AG09309 (cell line): ENCODE results near the gene PHOX2B.
"Not testable (repeated sequence)": the region's sequence is repeated elsewhere in the genome, so short reads cannot be mapped to it uniquely, and the experiment has no call there.

ENCODE experiments used
- DNase-seq: peaks from one replicate; pipeline ENCODE4 v3.0.0-alpha.2; 2010; ENCODE audit warnings: low read depth
- H3K4me3 ChIP-seq: 2 replicates; pipeline ENCODE4 v1.5.1; 2011; ENCODE audit warnings: mild to moderate bottlenecking, low read depth, low read length, moderate library complexity; ENCODE audit not compliant: control insufficient read depth
- TF ChIP-seq, protein P1 (sequence below): IDR thresholded peaks from 2 replicates; pipeline ENCODE4 v1.5.1; 2011; ENCODE audit warnings: mild to moderate bottlenecking, low read depth, low read length, inconsistent platforms; ENCODE audit not compliant: insufficient read depth, control insufficient read depth; ENCODE audit errors: missing control alignments

PHOX2B gene

DNA sequence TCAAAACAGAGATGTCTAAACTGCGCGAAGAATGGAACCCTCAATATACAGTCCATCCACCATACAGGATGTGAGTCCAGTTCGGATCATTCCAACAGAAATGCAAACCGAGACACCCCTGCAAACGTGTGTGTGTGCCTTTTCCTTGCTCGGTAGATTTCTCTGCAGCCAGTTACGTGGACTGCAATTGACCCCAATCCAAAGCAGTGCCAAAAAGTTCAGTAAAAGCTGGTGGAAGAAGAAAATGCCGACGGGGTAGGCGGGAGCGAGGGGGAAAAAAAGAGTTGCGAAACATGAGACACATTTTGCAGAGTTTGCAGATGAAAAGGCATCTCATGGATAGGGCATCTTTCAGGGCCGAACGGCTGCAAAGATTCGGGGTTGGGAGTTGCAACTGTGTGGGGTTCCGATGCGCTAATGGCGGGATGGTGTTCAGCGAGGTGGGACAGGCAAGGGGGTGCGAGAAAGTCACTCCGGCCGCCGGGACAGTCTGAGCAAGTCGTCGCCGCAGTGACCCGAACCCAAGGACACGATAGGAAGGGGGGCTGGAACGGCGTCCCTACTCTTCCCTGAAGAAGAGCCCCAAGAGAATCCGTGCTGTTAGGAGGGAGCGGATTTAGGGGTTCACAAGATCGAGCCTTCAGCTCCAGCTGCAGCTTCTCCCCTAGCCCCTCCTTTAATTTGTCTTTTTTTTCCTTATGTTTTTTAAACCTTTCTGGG lies 3.8 kb downstream of the PHOX2B start:
- TF ChIP-seq, protein P1, sequence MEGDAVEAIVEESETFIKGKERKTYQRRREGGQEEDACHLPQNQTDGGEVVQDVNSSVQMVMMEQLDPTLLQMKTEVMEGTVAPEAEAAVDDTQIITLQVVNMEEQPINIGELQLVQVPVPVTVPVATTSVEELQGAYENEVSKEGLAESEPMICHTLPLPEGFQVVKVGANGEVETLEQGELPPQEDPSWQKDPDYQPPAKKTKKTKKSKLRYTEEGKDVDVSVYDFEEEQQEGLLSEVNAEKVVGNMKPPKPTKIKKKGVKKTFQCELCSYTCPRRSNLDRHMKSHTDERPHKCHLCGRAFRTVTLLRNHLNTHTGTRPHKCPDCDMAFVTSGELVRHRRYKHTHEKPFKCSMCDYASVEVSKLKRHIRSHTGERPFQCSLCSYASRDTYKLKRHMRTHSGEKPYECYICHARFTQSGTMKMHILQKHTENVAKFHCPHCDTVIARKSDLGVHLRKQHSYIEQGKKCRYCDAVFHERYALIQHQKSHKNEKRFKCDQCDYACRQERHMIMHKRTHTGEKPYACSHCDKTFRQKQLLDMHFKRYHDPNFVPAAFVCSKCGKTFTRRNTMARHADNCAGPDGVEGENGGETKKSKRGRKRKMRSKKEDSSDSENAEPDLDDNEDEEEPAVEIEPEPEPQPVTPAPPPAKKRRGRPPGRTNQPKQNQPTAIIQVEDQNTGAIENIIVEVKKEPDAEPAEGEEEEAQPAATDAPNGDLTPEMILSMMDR = no peak
- DNase-seq = no peak
- H3K4me3 ChIP-seq = no peak overlapping the region

DNA sequence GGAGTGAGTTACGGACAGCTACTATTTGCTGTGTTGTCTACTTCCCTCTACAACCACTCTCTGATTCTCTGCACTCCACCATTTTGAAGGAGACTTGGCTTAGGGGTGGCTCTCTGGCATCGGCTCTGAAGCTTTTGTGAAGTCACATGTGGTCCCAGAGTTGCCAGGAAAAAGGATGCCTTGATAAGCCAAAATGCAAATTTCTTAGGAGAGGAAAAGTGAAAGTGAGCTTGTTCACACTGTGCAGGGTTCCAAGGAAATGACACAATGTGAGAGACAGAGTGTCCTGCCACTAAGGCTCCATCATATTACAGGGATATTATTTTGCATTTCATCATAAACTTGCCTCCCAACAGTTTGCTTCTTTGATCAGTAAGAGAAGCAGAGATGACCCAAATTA lies 7.2 kb downstream of the PHOX2B start:
- no peak for DNase-seq
- no peak overlapping the region for H3K4me3 ChIP-seq
- TF ChIP-seq, protein P1 = no peak

GRCh38 chr4:41737491-41737890 lies 11.0 kb downstream of the PHOX2B start:
- not testable (repeated sequence) for DNase-seq, H3K4me3 ChIP-seq

- TF ChIP-seq, protein P1 = no peak
- DNase-seq = no peak
- no peak overlapping the region for H3K4me3 ChIP-seq
Observed at GRCh38 chr4:41734371-41734770, 14.2 kb downstream of the PHOX2B start.

GRCh38 chr4:41731569-41732126 lies 16.9 kb downstream of the PHOX2B start:
- DNase-seq = no peak
- TF ChIP-seq, protein P1 = no peak
- no peak overlapping the region for H3K4me3 ChIP-seq

- DNase-seq = no peak
- H3K4me3 ChIP-seq = no peak overlapping the region
- TF ChIP-seq, protein P1 = no peak
Observed at GRCh38 chr4:41728573-41728913, 20.0 kb downstream of the PHOX2B start.

- H3K4me3 ChIP-seq = no peak overlapping the region
- DNase-seq = no peak
- TF ChIP-seq, protein P1 = no peak
Observed at GRCh38 chr4:41727861-41728572, 20.5 kb downstream of the PHOX2B start.
